Neural cell (in vitro differentiated cells): ENCODE results near the gene SEC14L6. TPM values are rescaled to one million over a fixed set of nuclear protein-coding genes. Genes with fewer than 3 reads are reported as not detected.

Source experiments
- H2AFZ ChIP-seq: fragments of 200-600, 300-800 bp; sonication (generic), shearing (Covaris generic); 2 replicates; pipeline ENCODE4 v1.6.0; 2014; ENCODE audit warnings: low read depth, mild to moderate bottlenecking, antibody characterized with exemption, low read length, moderate library complexity
- H3F3A ChIP-seq: fragments of 200-600 bp; shearing (Covaris generic); 2 replicates; pipeline ENCODE4 v1.6.1; 2016; ENCODE audit warnings: mild to moderate bottlenecking, moderate library complexity, mixed read lengths, antibody characterized with exemption, low read length; ENCODE audit not compliant: insufficient read depth, poor library complexity, severe bottlenecking
- H3K27ac ChIP-seq: fragments of 200-600, 300-800 bp; sonication (generic), shearing (Covaris generic); 2 replicates; pipeline ENCODE4 v1.5.1; 2014; ENCODE audit warnings: mild to moderate bottlenecking, low read length, moderate library complexity
- H3K27me3 ChIP-seq: fragments of 300-800, 200-600 bp; sonication (generic), shearing (Covaris generic); 2 replicates; pipeline ENCODE4 v1.6.0; 2014; ENCODE audit warnings: mild to moderate bottlenecking, low read depth, low read length, moderate library complexity; ENCODE audit not compliant: insufficient read depth
- H3K36me3 ChIP-seq: fragments of 300-800, 200-600 bp; sonication (generic), shearing (Covaris generic); 2 replicates; pipeline ENCODE4 v1.5.1; 2014; ENCODE audit warnings: mild to moderate bottlenecking, antibody characterized with exemption, low read length, moderate library complexity; ENCODE audit not compliant: insufficient read depth
- H3K4me2 ChIP-seq: fragments of 300-800, 200-600 bp; sonication (generic), shearing (Covaris generic); 2 replicates; pipeline ENCODE4 v1.6.0; 2014; ENCODE audit warnings: mild to moderate bottlenecking, low read length
- H3K4me3 ChIP-seq: fragments of 300-800, 200-600 bp; sonication (generic), shearing (Covaris generic); 2 replicates; pipeline ENCODE4 v1.5.1; 2014; ENCODE audit warnings: mild to moderate bottlenecking, low read length, moderate library complexity
- H3K79me2 ChIP-seq: fragments of 200-600 bp; shearing (Covaris generic); replicated peaks from 2 replicates; pipeline ENCODE4 v1.6.0; 2014; ENCODE audit warnings: mild to moderate bottlenecking, low read length, moderate library complexity; ENCODE audit not compliant: insufficient read depth
- H3K9ac ChIP-seq: fragments of 300-800, 200-600 bp; sonication (generic), shearing (Covaris generic); 2 replicates; pipeline ENCODE4 v1.6.1; 2016; ENCODE audit warnings: mild to moderate bottlenecking, low read length, mixed read lengths
- H3K9me2 ChIP-seq: fragments of 200-600 bp; shearing (Covaris generic); 2 replicates; pipeline ENCODE4 v1.6.1; 2016; ENCODE audit warnings: mild to moderate bottlenecking, low read length, mixed read lengths; ENCODE audit not compliant: insufficient read depth
- H3K9me3 ChIP-seq: fragments of 200-600, 300-800 bp; sonication (generic), shearing (Covaris generic); 2 replicates; pipeline ENCODE4 v1.6.1; 2016; ENCODE audit warnings: mild to moderate bottlenecking, mixed run types, low read length, moderate library complexity, mixed read lengths
- H4K20me1 ChIP-seq: fragments of 200-600 bp; shearing (Covaris generic); 2 replicates; pipeline ENCODE4 v1.6.1; 2016; ENCODE audit warnings: mild to moderate bottlenecking, mixed run types; ENCODE audit not compliant: insufficient read depth
- EP300 ChIP-seq: fragments of 450-650 bp; conservative IDR thresholded peaks from 2 replicates; pipeline ENCODE4 v1.6.1; 2014; ENCODE audit warnings: antibody characterized with exemption, mild to moderate bottlenecking, moderate library complexity; ENCODE audit not compliant: poor library complexity, severe bottlenecking
- EZH2 ChIP-seq: fragments of 200-600, 300-800 bp; shearing (Covaris generic), sonication (generic); IDR thresholded peaks from 2 replicates; pipeline ENCODE4 v1.6.1; 2014; ENCODE audit warnings: antibody characterized with exemption, low read length, borderline replicate concordance, mild to moderate bottlenecking; ENCODE audit not compliant: insufficient read depth, poor library complexity, severe bottlenecking
- MXI1 ChIP-seq: fragments of 450-650 bp; conservative IDR thresholded peaks from 2 replicates; pipeline ENCODE4 v1.6.1; 2014; ENCODE audit warnings: antibody characterized with exemption, mild to moderate bottlenecking; ENCODE audit not compliant: poor library complexity, severe bottlenecking
- POLR2AphosphoS5 ChIP-seq: IDR thresholded peaks from 2 replicates; pipeline ENCODE4 v1.6.1; 2012
- RAD21 ChIP-seq: fragments of 450-650 bp; conservative IDR thresholded peaks from 2 replicates; pipeline ENCODE4 v1.6.1; 2014; ENCODE audit warnings: antibody characterized with exemption, mild to moderate bottlenecking, moderate library complexity
- SMC3 ChIP-seq: fragments of 450-650 bp; conservative IDR thresholded peaks from 2 replicates; pipeline ENCODE4 v1.6.1; 2014; ENCODE audit warnings: antibody characterized with exemption, mild to moderate bottlenecking, moderate library complexity; ENCODE audit not compliant: poor library complexity
- TAF1 ChIP-seq: IDR thresholded peaks from 2 replicates; pipeline ENCODE4 v1.6.1; 2012; ENCODE audit warnings: low read depth
- polyA plus RNA-seq: library from polyadenylated mRNA; depleted of rRNA; stranded (reverse); fragments of >200 nt; gene quantifications from 2 replicates; pipeline ENCODE4 v1.2.3, GENCODE V29; 2014
- TF ChIP-seq, protein P1 (sequence below): IDR thresholded peaks from 2 replicates; pipeline ENCODE4 v1.6.1; 2012; ENCODE audit warnings: borderline replicate concordance
- TF ChIP-seq, protein P2 (sequence below): fragments of 450-650 bp; IDR thresholded peaks from 2 replicates; pipeline ENCODE4 v1.5.1; 2014; ENCODE audit warnings: antibody characterized with exemption, mild to moderate bottlenecking, moderate library complexity; ENCODE audit not compliant: poor library complexity, severe bottlenecking

The SEC14L6 gene
- polyA plus RNA-seq, 1 donor from 2014 or later = not detected

DNA sequence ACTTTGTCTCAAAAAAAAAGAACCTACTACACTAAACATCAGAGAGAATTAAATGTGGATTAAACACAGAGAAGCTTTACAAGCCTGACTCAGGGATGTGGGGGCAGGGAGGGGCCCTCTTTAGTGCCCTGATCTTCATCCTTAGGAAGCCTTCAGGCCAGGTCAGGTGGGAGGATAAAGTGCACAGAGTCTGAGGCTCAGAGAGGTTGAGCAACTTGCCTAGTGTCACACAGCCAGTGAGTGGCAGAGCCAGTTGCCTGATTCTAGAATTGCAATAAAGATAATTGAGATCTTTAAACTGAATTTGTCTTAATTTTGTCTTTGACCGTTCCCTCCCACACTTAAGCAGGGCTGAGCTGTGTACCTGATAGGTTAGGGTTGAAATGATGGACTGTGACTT, 7.2 kb downstream of the SEC14L6 start:
- Histone ChIP-seq H3F3A (no peaks in the 10 kb centered on the region), H3K4me3 (no peak overlapping the region), H3K36me3 (no peaks in the 10 kb centered on the region), H3K27me3 (peaks cover 18% of the 10 kb centered on the region), H3K27ac (no peak overlapping the region), H3K4me2 (no peak overlapping the region), H2AFZ (no peak overlapping the region), H4K20me1 (no peaks in the 10 kb centered on the region), H3K9me3 (no peaks in the 10 kb centered on the region), H3K79me2 (no peaks in the 10 kb centered on the region), H3K9ac (no peak overlapping the region), H3K9me2 (no peaks in the 10 kb centered on the region)
- no peak for TF ChIP-seq EZH2
- TF ChIP-seq RAD21 = no peak
- no peak for TF ChIP-seq POLR2AphosphoS5
- TF ChIP-seq MXI1 = no peak
- TF ChIP-seq, protein P1, sequence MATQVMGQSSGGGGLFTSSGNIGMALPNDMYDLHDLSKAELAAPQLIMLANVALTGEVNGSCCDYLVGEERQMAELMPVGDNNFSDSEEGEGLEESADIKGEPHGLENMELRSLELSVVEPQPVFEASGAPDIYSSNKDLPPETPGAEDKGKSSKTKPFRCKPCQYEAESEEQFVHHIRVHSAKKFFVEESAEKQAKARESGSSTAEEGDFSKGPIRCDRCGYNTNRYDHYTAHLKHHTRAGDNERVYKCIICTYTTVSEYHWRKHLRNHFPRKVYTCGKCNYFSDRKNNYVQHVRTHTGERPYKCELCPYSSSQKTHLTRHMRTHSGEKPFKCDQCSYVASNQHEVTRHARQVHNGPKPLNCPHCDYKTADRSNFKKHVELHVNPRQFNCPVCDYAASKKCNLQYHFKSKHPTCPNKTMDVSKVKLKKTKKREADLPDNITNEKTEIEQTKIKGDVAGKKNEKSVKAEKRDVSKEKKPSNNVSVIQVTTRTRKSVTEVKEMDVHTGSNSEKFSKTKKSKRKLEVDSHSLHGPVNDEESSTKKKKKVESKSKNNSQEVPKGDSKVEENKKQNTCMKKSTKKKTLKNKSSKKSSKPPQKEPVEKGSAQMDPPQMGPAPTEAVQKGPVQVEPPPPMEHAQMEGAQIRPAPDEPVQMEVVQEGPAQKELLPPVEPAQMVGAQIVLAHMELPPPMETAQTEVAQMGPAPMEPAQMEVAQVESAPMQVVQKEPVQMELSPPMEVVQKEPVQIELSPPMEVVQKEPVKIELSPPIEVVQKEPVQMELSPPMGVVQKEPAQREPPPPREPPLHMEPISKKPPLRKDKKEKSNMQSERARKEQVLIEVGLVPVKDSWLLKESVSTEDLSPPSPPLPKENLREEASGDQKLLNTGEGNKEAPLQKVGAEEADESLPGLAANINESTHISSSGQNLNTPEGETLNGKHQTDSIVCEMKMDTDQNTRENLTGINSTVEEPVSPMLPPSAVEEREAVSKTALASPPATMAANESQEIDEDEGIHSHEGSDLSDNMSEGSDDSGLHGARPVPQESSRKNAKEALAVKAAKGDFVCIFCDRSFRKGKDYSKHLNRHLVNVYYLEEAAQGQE = no peak
- TF ChIP-seq, protein P2, sequence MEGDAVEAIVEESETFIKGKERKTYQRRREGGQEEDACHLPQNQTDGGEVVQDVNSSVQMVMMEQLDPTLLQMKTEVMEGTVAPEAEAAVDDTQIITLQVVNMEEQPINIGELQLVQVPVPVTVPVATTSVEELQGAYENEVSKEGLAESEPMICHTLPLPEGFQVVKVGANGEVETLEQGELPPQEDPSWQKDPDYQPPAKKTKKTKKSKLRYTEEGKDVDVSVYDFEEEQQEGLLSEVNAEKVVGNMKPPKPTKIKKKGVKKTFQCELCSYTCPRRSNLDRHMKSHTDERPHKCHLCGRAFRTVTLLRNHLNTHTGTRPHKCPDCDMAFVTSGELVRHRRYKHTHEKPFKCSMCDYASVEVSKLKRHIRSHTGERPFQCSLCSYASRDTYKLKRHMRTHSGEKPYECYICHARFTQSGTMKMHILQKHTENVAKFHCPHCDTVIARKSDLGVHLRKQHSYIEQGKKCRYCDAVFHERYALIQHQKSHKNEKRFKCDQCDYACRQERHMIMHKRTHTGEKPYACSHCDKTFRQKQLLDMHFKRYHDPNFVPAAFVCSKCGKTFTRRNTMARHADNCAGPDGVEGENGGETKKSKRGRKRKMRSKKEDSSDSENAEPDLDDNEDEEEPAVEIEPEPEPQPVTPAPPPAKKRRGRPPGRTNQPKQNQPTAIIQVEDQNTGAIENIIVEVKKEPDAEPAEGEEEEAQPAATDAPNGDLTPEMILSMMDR = no peak
- no peak for TF ChIP-seq SMC3
- no peak for TF ChIP-seq EP300
- no peak for TF ChIP-seq TAF1

- no peaks in the 10 kb centered on the region for H3K79me2 ChIP-seq
- H3K9me3 ChIP-seq = no peaks in the 10 kb centered on the region
- no peak overlapping the region for H3K27ac ChIP-seq
- H3K4me2 ChIP-seq = no peak overlapping the region
- no peaks in the 10 kb centered on the region for H3F3A ChIP-seq
- H3K36me3 ChIP-seq = no peaks in the 10 kb centered on the region
- no peak overlapping the region for H2AFZ ChIP-seq
- no peak for TF ChIP-seq MXI1
- TF ChIP-seq, protein P1 = no peak
- TF ChIP-seq TAF1 = no peak
- no peak for TF ChIP-seq EP300
- TF ChIP-seq POLR2AphosphoS5 = no peak
- no peak for TF ChIP-seq SMC3
- TF ChIP-seq EZH2 = no peak
- no peak for TF ChIP-seq RAD21
- TF ChIP-seq, protein P2 = no peak
- H3K9me2 ChIP-seq = no peaks in the 10 kb centered on the region
- H3K27me3 ChIP-seq = peaks cover 18% of the 10 kb centered on the region
- no peaks in the 10 kb centered on the region for H4K20me1 ChIP-seq
- H3K4me3 ChIP-seq = no peak overlapping the region
- no peak overlapping the region for H3K9ac ChIP-seq
Measured at GRCh38 chr22:30538280-30538679, 8.3 kb downstream of the SEC14L6 start.
